ENCODE data around the gene SNRNP35.
"Not testable (repeated sequence)": the region's sequence is repeated elsewhere in the genome, so short reads cannot be mapped to it uniquely, and the experiment has no call there.

The SNRNP35 gene

GRCh38 chr12:123474485-123475245 lies 16.7 kb downstream of the SNRNP35 start:
- no peak for ATAC-seq
- no peak for DNase-seq (ENCODE audit: low spot score in 2 of 2)
- Mint-ChIP-seq H3K36me3 (peaks cover 36% of the 10 kb centered on the region), H3K27ac (peak overlapping the region; percentile 61), H3K4me1 (peaks cover 14% of the 10 kb centered on the region), H3K4me3 (no peak overlapping the region), H3K9me3 (no peaks in the 10 kb centered on the region)

GRCh38 chr12:123475246-123475703 lies 17.3 kb downstream of the SNRNP35 start:
- no peak overlapping the region for H3K4me3 Mint-ChIP-seq
- DNase-seq (ENCODE audit: low spot score in 2 of 2) (no peak), ATAC-seq (no peak)
- peaks cover 34% of the 10 kb centered on the region for H3K36me3 Mint-ChIP-seq
- peaks cover 14% of the 10 kb centered on the region for H3K4me1 Mint-ChIP-seq
- no peaks in the 10 kb centered on the region for H3K9me3 Mint-ChIP-seq
- H3K27ac Mint-ChIP-seq = peak overlapping the region; percentile 46

GRCh38 chr12:123478069-123478468 lies 20.1 kb downstream of the SNRNP35 start:
- H3K4me1 Mint-ChIP-seq = peaks cover 14% of the 10 kb centered on the region
- DNase-seq (ENCODE audit: low spot score in 2 of 2) (no peak), ATAC-seq (no peak)
- peaks cover 7% of the 10 kb centered on the region for H3K36me3 Mint-ChIP-seq
- H3K27ac Mint-ChIP-seq = no peak overlapping the region
- no peak overlapping the region for H3K4me3 Mint-ChIP-seq
- H3K9me3 Mint-ChIP-seq = no peaks in the 10 kb centered on the region

DNA sequence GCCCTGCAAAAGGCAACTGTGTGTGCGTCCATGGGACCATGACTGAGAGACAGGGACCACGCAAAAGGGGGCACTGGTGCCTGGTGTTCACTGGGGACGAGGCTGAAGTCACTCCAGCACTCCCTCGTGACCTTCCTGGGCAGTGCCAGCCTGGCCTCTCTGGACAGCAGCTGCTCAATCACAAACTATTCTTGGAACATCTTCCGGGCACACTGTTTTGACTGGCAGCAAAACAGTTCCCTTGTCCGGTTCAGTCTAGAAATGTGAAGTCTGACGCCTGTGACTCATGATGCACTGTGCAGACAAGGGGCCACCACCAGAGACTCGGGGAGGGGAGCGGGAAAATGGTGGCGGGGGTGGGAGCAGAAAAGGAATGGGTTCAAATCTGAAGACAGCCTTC lies 20.8 kb downstream of the SNRNP35 start:
- H3K27ac Mint-ChIP-seq = peak overlapping the region; percentile 32
- H3K9me3 Mint-ChIP-seq = no peaks in the 10 kb centered on the region
- H3K4me1 Mint-ChIP-seq = peaks cover 17% of the 10 kb centered on the region
- H3K36me3 Mint-ChIP-seq = peaks cover 7% of the 10 kb centered on the region
- H3K4me3 Mint-ChIP-seq = no peak overlapping the region
- DNase-seq (ENCODE audit: low spot score in 2 of 2) (no peak), ATAC-seq (no peak)

DNA sequence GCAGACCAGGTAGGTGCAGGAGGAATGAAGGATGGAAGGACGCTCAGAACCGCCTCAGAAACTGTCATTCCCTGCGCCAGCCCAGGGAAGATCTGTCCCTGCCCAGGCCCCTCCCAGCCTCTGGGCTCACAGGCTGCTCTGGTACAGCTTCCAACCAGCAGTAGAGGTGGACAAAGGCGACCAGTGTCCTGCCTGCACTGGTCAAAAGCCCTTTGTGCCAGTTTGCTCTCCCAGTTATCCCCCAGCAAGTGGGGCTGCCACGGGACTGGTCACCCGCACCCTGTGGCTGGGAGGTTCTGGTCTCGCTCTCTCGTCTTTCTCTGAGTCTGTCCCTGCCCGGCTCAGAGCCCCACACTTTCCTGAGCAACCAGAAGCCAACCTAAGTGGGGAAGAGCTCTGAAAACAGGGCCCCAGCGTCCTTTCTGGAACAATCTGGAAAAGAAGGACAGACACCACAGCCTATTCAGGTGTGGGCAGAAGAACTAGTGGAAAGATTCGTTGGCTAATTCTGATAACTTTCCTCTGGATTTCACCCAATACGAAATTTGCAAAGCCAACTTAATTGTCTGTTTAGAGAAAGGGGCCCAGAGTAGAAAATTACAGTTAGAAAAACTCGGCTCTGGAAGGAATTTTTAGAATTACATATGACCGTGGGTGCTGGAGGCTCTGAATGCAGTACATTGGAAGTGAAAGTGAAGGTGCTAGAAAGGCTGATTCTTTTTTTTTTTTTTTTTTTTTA lies 21.7 kb downstream of the SNRNP35 start:
- peaks cover 25% of the 10 kb centered on the region for H3K4me1 Mint-ChIP-seq
- ATAC-seq = no peak
- DNase-seq (ENCODE audit: low spot score in 2 of 2) = no peak
- peaks cover 11% of the 10 kb centered on the region for H3K36me3 Mint-ChIP-seq
- H3K9me3 Mint-ChIP-seq = no peaks in the 10 kb centered on the region
- no peak overlapping the region for H3K4me3 Mint-ChIP-seq
- peak overlapping the region; percentile 32 for H3K27ac Mint-ChIP-seq

DNA sequence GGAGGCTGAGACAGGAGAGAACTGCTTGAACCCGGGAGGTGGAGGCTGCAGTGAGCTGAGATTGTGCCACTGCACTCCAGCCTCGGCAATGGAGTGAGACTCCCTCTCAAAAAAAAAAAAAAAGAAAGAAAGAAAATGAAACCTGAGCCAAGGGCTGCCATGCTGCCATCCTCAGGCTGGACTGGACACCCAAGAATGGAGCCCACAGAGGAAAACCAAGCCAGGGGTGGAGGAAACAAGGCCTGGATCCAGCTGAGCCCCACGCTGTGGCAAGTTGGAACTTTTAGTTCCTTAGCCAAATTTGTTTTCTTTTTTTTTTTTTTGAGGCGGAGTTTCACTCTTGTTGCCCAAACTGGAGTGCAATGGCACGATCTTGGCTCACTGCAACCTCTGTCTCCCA lies 23.3 kb downstream of the SNRNP35 start:
- H3K4me3 Mint-ChIP-seq; ATAC-seq; H3K27ac Mint-ChIP-seq; DNase-seq (ENCODE audit: low spot score in 2 of 2); H3K9me3 Mint-ChIP-seq: not testable (repeated sequence)
- H3K4me1 Mint-ChIP-seq = peaks cover 21% of the 10 kb centered on the region
- peaks cover 12% of the 10 kb centered on the region for H3K36me3 Mint-ChIP-seq

GRCh38 chr12:123482876-123483275 lies 24.9 kb downstream of the SNRNP35 start:
- no peaks in the 10 kb centered on the region for H3K9me3 Mint-ChIP-seq
- peak overlapping the region; percentile 65 for H3K27ac Mint-ChIP-seq
- no peak overlapping the region for H3K4me3 Mint-ChIP-seq
- DNase-seq (ENCODE audit: low spot score in 2 of 2) (no peak), ATAC-seq (no peak)
- H3K4me1 Mint-ChIP-seq = peaks cover 16% of the 10 kb centered on the region
- peaks cover 12% of the 10 kb centered on the region for H3K36me3 Mint-ChIP-seq

GRCh38 chr12:123483602-123484248 lies 25.8 kb downstream of the SNRNP35 start:
- Mint-ChIP-seq H3K27ac (peak overlapping the region; percentile 50), H3K36me3 (peaks cover 7% of the 10 kb centered on the region), H3K9me3 (no peaks in the 10 kb centered on the region), H3K4me1 (peaks cover 16% of the 10 kb centered on the region), H3K4me3 (no peak overlapping the region)
- DNase-seq (ENCODE audit: low spot score in 2 of 2) (peak in 1 of 2 donors; percentile 4), ATAC-seq (peak; percentile 42)

DNA sequence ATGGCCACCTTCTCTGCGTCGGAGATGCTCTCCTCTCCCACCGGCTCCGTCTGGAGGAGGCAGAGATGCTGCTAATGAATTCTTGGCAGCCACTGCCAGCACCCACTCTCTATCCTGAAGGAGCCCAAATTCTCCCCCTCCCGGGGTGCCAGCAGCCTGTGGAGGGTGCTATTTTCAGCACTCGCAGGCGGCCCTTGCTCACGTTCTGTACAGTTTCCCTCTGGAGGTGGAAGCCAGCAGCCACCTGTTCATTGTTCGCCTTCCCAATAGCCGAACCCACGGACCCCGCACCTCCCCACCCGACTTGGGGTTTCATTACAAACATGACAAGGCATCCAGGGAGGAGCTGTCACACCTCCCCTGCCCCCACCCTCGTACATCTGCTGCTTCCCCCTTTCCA lies 27.8 kb downstream of the SNRNP35 start:
- no peak for ATAC-seq
- Mint-ChIP-seq H3K4me3 (no peak overlapping the region), H3K27ac (no peak overlapping the region), H3K4me1 (peaks cover 16% of the 10 kb centered on the region), H3K9me3 (no peaks in the 10 kb centered on the region), H3K36me3 (peaks cover 5% of the 10 kb centered on the region)
- DNase-seq (ENCODE audit: low spot score in 2 of 2) = no peak

- no peak overlapping the region for H3K4me3 Mint-ChIP-seq
- peaks cover 5% of the 10 kb centered on the region for H3K36me3 Mint-ChIP-seq
- DNase-seq (ENCODE audit: low spot score in 2 of 2) = no peak
- no peak for ATAC-seq
- H3K27ac Mint-ChIP-seq = peak overlapping the region; percentile 76
- H3K4me1 Mint-ChIP-seq = peaks cover 16% of the 10 kb centered on the region
- H3K9me3 Mint-ChIP-seq = no peaks in the 10 kb centered on the region
Measured at GRCh38 chr12:123487428-123487827, 29.5 kb downstream of the SNRNP35 start.

- no peaks in the 10 kb centered on the region for H3K9me3 Mint-ChIP-seq
- peak overlapping the region; percentile 76 for H3K27ac Mint-ChIP-seq
- no peak for ATAC-seq
Measured at GRCh38 chr12:123488539-123489230, 30.7 kb downstream of the SNRNP35 start.

GRCh38 chr12:123489580-123489979 lies 31.6 kb downstream of the SNRNP35 start:
- DNase-seq (ENCODE audit: low spot score in 2 of 2) = no peak
- Mint-ChIP-seq H3K4me3 (no peak overlapping the region), H3K27ac (no peak overlapping the region), H3K9me3 (no peaks in the 10 kb centered on the region), H3K4me1 (peaks cover 5% of the 10 kb centered on the region), H3K36me3 (peaks cover 2% of the 10 kb centered on the region)
- no peak for ATAC-seq

More at GRCh38 chr12:123488539-123489230, 30.7 kb downstream of the SNRNP35 start:
- Mint-ChIP-seq H3K4me1 (peaks cover 14% of the 10 kb centered on the region), H3K4me3 (no peak overlapping the region), H3K36me3 (peaks cover 5% of the 10 kb centered on the region)
- DNase-seq (ENCODE audit: low spot score in 2 of 2) = no peak

- Mint-ChIP-seq H3K27ac (no peak overlapping the region), H3K36me3 (no peaks in the 10 kb centered on the region), H3K9me3 (no peaks in the 10 kb centered on the region), H3K4me1 (no peaks in the 10 kb centered on the region), H3K4me3 (no peak overlapping the region)
- ATAC-seq = no peak
- no peak for DNase-seq (ENCODE audit: low spot score in 2 of 2)
Measured at GRCh38 chr12:123490089-123490488, 32.1 kb downstream of the SNRNP35 start.

DNA sequence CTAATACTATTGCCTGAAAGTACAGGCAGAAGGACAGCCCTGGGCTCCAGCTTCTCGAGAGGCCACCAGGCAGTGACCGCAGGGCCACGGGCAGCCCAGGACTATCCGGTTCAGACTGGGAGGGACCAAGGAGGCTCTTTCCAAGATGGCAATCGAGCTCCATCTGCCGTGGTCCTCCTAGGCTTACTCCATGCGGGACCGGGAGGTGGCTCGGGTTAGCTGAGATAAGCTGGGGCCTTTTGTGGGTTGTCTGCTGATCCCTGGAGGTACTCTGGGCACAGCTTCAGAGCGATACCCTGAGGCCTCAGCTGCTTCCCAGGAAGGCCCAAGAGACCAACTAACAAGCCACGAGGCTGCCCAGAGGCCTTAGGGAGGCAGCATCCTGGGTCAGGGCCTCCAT lies 33.1 kb downstream of the SNRNP35 start:
- no peaks in the 10 kb centered on the region for H3K36me3 Mint-ChIP-seq
- ATAC-seq = no peak
- H3K4me3 Mint-ChIP-seq = no peak overlapping the region
- DNase-seq (ENCODE audit: low spot score in 2 of 2) = no peak
- H3K4me1 Mint-ChIP-seq = no peaks in the 10 kb centered on the region
- no peaks in the 10 kb centered on the region for H3K9me3 Mint-ChIP-seq
- H3K27ac Mint-ChIP-seq = no peak overlapping the region

GRCh38 chr12:123491481-123491880 lies 33.5 kb downstream of the SNRNP35 start:
- H3K36me3 Mint-ChIP-seq = no peaks in the 10 kb centered on the region
- DNase-seq (ENCODE audit: low spot score in 2 of 2) (no peak), ATAC-seq (no peak)
- no peaks in the 10 kb centered on the region for H3K9me3 Mint-ChIP-seq
- H3K4me1 Mint-ChIP-seq = no peaks in the 10 kb centered on the region
- H3K27ac Mint-ChIP-seq = no peak overlapping the region
- H3K4me3 Mint-ChIP-seq = no peak overlapping the region

All from stimulated activated effector memory CD8-positive, alpha-beta T cell treated with anti-CD3 and anti-CD28 coated beads, Interleukin-12 subunit alpha, Interleukin-12 subunit beta, amount 100 ng/mL, for 72 hours (primary cell).